SK-MEL-5 (cell line): ENCODE measurements around the gene PTPN7. TPM values are rescaled to one million over a fixed set of nuclear protein-coding genes. Genes with fewer than 3 reads are reported as not detected.
"Not testable (repeated sequence)": the region's sequence is repeated elsewhere in the genome, so short reads cannot be mapped to it uniquely, and the experiment has no call there.

Source experiments
- DNase-seq: peaks from one replicate; pipeline ENCODE4 v3.0.0-alpha.2; 2016; ENCODE audit warnings: low read depth, low spot score
- in situ Hi-C: cut with HindIII; loops from 2 replicates; pipeline ENCODE4 v1.10.0; 2016; ENCODE audit warnings: low sequenced_read_pairs, high pct_unique_total_duplicates, low pct_unique_long_range_greater_than_20kb
- total RNA-seq: library from RNA; depleted of rRNA; stranded (reverse); fragments of >200 nt; shearing (Covaris generic); gene quantifications from 2 replicates; pipeline ENCODE4 v1.2.3, GENCODE V29; 2014

PTPN7 gene
- total RNA-seq, 1 experiment from 2014 or later = not detected

DNA sequence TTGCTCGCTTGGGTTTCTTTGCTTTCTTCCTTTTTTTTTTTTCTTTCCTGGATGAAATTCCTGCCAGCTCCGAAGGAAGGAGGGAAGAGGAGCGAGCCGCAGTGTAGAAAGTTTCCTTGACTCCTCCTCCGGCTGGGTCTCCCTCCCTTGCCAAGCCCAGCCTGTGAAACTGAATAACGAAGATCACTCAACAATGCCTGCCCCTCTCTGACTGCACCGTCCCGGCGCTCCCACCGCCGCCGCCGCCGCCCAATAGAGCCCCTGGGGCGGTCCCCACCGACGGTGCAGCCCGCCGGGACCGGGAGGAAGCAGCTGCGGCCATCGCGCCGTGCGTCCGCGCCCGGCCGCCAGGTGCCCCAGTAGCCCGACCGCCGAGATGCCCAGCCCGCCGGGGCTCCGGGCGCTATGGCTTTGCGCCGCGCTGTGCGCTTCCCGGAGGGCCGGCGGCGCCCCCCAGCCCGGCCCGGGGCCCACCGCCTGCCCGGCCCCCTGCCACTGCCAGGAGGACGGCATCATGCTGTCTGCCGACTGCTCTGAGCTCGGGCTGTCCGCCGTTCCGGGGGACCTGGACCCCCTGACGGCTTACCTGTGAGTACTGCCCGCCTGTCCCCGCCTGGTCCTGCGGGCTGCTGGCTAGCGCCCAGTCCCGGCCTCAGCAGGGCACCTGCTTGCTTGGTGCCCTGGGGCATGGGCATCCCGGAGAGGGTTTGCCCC is 33.4 kb upstream of the PTPN7 start, which contains the start of gene LGR6:
Gene LGR6, plus strand, starts transcription at position 186 of the 714 bp plus-strand sequence. Its CDS starts 191 bp downstream, at position 377.
- DNase-seq = no peak
- in situ Hi-C loops = no loop called here

DNA sequence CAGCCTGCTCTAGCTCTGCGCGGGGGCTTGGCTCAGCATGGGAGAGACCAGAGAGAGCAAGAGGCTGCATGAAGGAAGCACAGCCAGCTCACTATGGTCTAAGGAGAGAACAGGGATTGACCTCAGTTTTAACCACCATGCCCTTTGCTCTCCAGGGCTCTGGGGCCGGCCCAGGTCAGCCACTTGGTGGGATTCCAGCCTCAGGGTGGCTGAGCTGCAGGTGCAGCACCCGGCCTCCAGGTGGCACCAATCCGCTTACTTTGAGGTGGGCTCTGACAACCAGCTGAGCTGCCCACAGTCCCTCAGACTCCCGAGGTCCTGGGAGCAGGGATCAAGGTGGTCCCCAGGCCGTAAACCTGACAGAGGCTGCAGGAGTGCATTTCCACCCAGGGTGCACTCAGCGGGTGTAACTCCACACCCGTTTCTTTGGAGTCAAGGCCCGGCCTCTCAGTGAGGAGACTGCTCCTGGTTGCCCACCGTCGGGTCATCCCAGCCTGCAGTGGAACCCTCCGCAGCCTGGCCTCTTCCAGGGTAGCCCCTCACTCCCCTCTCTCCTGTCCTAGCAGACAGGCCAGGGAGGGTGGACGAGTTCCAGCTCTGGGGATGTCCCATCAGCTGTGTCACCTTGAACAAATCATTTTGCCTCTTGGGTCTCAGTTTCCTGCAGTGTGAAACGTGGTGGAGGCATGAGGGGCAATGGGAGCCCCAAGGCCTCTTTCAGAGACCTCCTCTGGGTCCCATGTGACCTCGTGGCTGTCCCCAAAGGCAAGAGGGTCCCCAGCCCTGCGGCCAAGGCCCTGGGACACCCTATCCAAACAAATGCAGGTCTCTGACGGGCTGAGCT is 32.6 kb upstream of the PTPN7 start:
- peak; percentile 58 for DNase-seq
- in situ Hi-C loops = no loop called here

DNA sequence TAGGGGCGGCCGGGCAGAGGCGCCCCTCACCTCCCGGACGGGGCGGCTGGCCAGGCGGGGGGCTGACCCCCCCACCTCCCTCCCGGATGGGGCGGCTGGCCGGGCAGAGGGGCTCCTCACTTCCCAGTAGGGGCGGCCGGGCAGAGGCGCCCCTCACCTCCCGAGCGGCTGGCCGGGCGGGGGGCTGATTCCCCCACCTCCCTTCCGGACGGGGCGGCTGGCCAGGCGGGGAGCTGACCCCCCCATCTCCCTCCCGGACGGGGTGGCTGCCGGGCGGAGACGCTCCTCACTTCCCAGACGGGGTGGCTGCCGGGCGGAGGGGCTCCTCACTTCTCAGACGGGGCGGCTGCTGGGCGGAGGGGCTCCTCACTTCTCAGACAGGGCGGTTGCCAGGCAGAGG is 31.0 kb upstream of the PTPN7 start:
- DNase-seq, in situ Hi-C loops: not testable (repeated sequence)

DNA sequence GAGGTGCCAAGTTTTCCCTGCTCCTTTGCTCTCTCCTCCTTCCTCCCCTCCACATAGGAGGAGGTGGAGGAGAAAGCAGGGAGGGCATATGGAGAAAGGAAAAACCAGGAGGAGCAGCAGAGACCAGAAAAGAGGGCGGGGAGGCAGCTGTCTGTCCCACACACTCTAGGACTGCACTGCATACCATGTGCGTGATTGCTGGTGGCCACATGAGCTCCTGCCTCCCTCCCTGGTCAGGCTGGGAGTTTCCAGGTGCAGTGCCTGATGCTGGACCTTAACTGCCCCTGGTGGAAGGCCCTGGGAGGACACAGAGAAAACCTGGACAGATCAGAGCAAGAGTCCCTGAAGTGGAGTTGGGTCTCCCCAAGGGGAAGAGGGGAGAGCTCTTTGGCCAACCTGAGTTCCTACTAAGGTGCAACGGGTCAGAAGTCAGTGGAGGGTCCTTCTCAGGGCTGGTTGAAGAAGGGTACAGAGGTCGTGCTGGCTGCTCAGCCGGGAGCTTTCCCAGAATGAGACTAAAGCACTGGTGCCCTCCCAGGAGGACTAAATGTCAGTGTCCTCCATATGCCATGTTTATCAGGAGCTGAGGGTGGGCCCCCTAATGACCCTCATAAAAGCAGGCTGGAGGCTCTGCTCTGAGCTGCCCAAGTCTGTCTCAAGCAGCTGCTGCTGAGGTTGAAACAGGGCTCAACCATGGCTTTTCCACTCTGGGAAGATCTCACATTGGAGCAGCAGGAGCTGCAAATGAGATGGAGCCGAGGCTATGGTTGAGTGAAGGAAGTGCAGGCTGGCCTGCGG is 29.7 kb upstream of the PTPN7 start:
- DNase-seq = peak; percentile 33
- in situ Hi-C loops = no loop called here

DNA sequence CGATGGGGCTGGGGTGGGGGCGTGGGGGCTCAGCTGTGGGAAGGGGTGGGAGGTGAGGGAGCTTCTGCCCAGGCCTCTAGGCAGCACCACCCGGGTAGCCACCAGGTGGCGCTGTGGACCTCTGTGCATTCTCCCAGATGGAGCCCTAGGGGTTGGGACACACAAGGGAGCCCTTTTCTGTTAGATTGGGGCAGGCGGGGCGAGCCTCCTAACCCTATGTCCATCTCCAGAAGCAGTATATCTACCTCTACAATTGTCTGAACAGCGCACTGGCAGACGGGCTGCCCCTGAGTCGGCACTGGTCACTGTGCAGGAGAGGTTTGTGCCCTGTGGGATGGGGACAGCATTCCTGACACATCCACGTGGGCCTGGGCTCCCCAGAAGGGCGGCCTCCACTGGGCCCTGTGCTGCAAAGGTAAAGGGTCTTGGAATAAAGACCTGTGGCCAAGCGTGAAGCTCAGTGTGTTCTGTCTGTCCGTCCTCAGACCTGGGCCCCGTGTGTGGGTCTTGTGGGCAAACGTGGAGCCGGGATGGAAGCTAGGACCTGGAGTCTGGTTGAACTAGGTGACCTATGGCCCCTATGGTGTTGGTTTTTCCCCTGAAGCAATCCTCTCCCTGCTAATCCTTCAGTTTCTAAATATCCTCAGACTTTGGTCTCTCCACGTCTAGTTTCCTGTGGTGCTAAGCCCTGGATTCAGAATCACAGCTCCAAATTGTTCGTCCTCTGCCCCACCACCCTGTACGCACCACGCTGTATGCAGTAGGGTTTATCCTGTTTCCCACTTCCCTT is 28.8 kb upstream of the PTPN7 start:
- DNase-seq = peak; percentile 74
- in situ Hi-C loops = no loop called here

DNA sequence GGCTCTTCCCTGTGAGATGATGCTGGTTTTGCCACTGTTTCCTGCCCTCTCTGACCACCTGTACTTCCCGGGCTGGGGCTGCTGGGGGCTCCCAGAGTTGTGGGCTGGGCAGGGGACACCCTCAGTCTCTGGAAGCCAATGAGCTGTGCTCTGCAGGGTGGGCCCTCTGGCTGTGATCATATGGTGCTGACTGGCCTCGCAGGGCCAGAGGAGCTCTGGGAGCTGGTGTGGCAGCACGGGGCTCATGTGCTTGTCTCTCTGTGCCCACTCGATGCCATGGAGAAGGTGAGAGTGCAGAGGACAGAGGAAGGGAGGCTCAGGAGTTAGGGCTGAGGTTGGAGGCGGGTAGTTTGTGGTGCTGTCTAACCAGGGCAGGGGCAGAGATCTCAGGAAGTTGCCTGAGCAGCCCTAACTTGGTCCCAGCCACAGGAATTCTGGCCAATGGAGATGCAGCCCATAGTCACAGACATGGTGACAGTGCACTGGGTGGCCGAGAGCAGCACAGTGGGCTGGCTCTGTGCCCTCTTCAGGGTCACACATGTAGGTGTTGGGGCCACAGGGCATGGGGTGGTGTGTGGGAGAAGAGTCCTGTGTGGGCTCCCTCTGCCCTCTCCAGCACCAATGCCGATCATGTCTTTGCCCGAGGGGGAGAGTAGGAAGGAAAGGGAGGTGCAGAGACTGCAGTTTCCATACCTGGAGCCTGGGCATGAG is 27.4 kb upstream of the PTPN7 start:
- no peak for DNase-seq
- in situ Hi-C loops = no loop called here

DNA sequence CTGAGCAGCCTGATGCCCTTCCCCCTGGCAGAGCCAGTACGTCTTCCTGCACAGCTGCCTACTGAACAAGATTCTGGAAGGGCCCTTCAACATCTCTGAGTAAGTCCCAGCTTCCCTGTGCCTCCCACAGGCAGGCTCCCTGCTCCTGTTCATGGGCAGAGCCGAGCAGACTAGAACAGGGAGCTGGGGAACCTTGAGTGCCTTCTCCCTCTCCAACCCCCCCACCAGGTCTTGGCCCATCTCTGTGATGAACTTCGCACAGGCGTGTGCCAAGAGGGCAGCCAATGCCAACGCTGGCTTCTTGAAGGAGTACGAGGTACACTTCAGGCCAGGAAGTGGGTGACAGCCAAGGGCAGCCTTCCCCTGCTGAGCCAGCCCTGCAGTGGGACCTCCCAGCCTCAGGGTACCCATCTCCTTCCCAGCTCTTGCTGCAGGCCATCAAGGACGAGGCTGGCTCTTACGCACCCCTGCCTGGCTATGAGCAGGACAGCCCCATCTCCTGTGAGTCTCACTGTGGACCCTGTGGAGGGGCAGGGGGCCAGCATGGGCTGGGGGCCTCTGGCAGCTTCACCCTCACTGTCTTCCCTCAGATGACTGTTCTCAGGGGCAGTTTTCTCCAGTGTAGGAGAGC is 26.8 kb upstream of the PTPN7 start:
- DNase-seq = no peak
- in situ Hi-C loops = no loop called here

DNA sequence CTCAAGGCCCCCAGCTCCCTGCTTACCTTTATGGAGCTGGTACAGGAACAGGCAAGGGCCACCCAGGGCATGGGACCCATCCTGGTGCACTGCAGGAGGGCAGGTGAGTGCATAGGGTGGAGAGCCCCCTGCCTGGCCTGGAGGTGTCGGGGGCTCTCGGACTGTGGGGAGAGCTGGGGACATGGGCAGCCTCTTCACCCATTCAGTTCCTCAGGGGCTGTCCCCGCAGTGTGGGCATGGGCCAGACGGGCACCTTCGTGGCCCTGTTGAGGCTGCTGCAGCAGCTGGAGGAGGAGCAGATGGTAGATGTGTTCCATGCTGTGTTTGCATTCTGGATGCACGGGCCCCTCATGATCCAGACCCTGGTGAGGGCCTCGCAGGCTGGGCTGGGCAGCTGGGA is 25.9 kb upstream of the PTPN7 start:
- in situ Hi-C loops = no loop called here
- DNase-seq = no peak

DNA sequence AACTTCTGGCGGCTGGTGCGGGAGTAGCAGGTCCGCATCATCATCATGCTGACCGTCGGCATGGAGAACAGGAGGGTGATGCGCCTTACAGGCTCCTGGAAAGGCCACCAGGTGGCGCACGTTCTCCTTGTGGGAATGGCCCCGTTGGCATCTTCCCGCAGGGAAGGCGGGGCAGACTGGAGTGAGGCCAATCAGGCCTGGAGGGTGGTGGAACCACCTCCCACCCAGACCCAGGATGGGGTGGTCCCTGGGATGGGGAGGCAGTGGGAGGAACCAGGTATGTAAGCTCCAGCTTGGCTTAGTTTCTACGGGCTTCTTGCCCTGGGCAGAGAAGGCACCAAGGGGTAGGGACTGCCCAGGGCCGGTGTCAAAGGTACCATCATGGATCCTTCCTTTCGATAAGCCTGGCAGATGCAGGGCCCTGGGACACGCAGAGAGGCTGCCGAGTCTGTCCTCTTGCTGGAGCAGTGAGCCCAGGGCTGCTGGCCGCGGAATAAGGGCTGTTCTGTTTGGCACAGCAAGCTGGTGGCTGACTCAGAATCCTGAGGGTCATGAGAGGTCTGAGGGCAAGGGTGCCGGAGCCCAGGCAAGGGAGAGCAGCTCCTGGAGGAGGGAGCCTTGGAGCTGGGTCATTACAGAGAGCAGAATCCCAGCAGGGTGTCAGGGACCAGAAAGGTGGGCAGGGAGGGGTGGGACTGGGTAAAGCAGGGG is 24.5 kb upstream of the PTPN7 start:
- peak; percentile 94 for DNase-seq
- in situ Hi-C loops = no loop called here

DNA sequence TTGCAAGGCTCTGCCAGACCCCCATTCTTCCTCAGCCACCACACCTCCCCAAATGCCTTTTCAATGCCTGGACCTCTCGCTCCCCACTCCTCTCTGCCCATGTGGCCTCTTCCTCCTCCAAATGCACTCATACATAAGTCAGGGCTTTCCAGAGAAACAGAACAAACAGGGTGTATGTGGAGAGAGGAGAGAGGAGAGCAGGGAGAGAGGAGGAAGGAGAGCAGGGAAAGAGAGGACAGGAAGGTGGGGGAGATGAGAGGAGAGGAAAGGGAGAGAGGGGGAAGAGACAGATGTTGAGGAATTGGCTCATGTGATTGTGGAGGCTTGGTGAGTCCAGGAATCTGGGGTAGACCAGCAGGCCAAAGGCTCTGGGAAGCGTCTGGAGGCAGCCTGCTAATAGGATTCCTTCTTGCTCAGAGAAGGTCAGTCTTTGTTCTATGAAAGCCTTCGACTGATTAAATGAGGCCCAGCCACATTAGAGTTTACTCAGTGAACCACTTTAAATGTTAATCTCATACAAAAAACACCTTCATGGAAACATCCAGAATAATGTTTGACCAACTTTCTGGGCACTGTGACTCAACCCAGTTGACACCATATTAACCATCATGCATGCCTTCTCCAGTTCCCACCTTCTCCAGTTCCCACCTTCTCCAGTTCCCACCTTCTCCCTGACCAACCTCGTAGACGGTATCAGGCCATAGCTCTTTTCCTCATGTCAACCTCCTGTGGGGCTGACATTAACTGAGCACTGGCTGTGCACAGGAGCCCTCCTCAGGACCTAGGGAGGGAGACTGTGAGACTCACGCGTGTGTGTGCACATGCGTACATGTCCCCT is 21.9 kb upstream of the PTPN7 start:
- DNase-seq = no peak
- in situ Hi-C loops = no loop called here

DNA sequence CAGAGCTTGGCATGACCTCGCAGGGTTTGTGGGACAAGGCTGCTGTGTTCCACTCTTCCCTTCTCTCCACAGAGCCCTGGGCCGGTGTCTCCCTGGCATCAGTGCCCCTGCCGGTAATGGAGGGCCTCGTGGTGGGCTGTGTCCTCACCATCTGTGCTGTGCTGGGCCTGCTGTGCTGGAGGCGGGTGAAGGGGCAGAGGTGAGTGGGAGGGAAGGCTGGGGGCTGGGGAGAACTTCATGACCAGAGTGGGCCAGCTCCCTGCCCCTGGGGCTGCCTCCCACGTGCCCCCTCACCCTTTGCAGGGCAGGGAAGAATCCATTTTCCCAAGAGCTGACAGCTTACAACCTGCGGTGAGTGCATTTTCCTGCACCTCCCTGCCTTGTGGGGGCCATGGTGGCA is 21.2 kb upstream of the PTPN7 start:
- in situ Hi-C loops = no loop called here
- no peak for DNase-seq

DNA sequence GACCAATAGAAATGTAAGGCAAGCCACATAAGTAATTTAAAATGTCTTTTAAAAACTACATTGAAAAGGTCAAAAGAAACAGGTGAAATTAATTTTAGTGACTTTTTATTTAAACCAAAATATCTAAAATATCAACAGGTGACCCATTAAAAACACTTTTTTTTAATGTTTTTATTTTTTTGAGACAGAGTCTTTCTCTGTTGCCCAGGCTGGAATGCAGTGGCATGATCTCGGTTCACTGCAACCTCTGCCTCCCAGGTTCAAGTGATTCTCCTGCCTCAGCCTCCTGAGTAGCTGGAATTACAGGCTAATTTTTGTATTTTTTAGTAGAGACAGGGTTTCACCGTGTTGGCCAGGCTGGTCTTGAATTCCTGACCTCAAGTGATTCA is 20.3 kb upstream of the PTPN7 start:
- in situ Hi-C loops, DNase-seq: not testable (repeated sequence)

DNA sequence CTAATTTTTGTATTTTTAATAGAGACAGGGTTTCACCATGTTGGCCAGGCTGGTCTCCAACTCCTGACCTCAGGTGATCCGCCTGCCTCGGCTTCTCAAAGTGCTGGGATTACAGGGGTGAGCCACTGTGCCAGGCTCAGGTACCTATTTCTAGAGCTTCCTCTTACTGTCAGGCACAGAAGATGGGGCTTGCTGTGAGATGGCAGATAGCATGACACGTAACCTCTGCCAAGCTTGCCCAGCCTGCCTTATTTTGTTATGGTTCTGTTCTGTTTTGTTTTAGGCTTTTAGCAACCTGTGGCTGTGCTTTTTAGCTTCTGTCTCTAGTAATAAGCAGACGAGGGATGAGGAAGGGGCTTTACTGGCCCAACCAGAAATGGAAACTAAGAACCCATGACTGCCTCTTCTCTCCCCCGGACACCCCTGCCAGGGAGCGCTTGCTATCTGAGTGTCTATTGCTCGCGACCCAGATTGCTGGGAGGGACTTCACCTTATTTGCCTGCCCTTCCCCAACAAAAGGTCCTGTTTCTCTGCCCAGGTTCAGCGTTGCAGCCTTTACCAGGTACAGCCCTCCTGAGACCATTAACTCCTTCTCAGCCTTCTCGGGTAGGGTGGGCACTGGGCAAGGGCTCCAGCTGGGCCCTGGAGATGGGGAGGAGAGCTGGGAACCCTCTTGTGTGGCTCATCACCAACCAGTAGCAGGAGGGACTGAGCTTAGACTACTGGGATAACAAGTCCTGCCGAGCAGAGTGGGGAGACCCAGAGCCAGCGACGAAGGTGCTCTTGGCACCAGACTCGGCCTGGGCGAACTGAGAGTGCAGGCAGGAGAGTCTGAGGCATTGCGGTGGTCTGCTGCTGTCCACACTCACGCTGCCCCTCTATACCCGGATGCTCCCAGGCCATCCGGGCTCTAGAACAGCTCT is 19.7 kb upstream of the PTPN7 start:
- DNase-seq = no peak
- in situ Hi-C loops = no loop called here
